ENCODE results near the gene ERC2. TPM values are rescaled to one million over a fixed set of nuclear protein-coding genes. Genes with fewer than 3 reads are reported as not detected.
A peak's percentile ranks its signal among the peaks of the same experiment; 100 is the strongest.

ERC2 gene
- total and polyA plus RNA-seq, 9 donors = 0.52 to 2.0 (median 0.82) TPM

DNA sequence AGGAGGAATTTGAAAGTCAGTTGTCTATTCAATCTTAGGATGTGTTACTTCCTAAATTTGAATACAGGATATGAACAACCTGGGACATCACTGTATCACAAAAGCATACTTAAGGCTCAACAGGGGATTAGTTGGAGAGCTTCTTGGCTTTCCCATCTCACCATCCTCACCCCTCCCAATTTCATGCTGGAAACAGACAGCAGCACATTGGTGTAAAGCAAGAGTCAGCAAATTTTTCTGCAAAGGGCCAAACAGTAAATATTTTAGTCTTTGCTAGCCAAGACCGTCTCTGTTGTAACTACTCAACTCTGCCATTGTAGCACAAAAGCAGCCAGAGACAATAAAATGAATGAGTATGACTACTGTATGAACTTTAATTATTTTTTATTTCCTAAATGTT, 94.9 kb downstream of the ERC2 start:
- Histone ChIP-seq H3K27ac (ENCODE audit: low read length) (no peak overlapping the region), H3K9me3 (replicated peaks; ENCODE audit: control insufficient read depth, low read depth, low read length) (peaks cover 3% of the 10 kb centered on the region), H3K36me3 (ENCODE audit: control insufficient read depth, insufficient read depth, low read length) (no peaks in the 10 kb centered on the region), H3K4me3 (ENCODE audit: low read length) (no peak overlapping the region), H3K4me1 (ENCODE audit: control insufficient read depth, insufficient read depth, low read length) (no peaks in the 10 kb centered on the region), H3K27me3 (ENCODE audit: control insufficient read depth, insufficient read depth, low read length) (no peaks in the 10 kb centered on the region)
- peak; percentile 18 for DNase-seq
- no CpG with 5 or more reads among the region's 1 CpG for WGBS (ENCODE audit: insufficient coverage)

- no peaks in the 10 kb centered on the region for H3K36me3 ChIP-seq (ENCODE audit: control insufficient read depth, insufficient read depth, low read length)
Observed at GRCh38 chr3:56370991-56371775, 97.1 kb downstream of the ERC2 start.

DNA sequence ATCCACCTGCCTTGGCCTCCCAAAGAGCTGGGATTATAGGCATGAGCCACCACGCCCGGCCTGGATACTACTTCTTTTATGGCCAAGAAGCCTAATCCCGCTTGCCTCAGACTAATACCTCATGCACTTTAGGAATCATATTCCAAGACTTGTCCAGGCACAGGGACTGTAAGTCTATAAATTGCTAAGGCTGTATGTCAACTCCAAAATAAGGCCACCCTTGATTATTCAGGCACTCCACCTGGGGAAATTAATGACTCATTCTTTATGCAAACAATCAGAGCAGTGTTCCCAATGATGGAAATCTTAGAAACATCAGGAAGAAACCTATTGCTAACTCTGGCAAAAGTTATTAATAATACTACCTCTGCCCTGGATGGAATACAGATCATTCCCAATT, 98.4 kb downstream of the ERC2 start:
- Histone ChIP-seq H3K36me3 (ENCODE audit: control insufficient read depth, insufficient read depth, low read length) (no peaks in the 10 kb centered on the region), H3K27ac (ENCODE audit: low read length) (no peak overlapping the region), H3K27me3 (ENCODE audit: control insufficient read depth, insufficient read depth, low read length) (no peaks in the 10 kb centered on the region)

More at GRCh38 chr3:56370991-56371775, 97.1 kb downstream of the ERC2 start:
- DNase-seq = no peak
- H3K4me1 ChIP-seq (ENCODE audit: control insufficient read depth, insufficient read depth, low read length) = no peaks in the 10 kb centered on the region
- WGBS (ENCODE audit: insufficient coverage) = 90% methylated on average over 1 of the region's 3 CpGs
- H3K27ac ChIP-seq (ENCODE audit: low read length) = no peak overlapping the region
- H3K9me3 ChIP-seq (replicated peaks; ENCODE audit: control insufficient read depth, low read depth, low read length) = peaks cover 3% of the 10 kb centered on the region
- H3K4me3 ChIP-seq (ENCODE audit: low read length) = no peak overlapping the region
- H3K27me3 ChIP-seq (ENCODE audit: control insufficient read depth, insufficient read depth, low read length) = no peaks in the 10 kb centered on the region

DNA sequence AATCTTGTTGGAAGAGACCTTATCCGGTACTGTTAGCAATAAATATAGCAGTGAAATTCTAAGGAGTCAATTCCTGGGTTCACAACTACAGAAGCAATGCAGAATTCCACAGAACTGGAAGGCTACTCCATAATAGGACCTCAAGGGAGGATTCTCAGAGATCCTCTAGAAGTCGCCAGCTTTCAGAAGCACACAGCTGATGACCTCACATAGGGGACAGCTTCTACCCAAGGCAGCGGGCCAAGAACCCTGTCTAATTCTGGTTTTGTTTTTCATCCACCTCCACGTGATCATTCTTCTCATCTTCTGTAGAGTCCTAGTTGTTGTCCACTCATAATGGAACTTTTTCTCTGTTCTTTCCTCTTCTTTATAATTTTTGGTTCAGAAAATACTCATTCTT, 99.4 kb downstream of the ERC2 start:
- 75% methylated on average over 3 of the region's 4 CpGs for WGBS (ENCODE audit: insufficient coverage)
- H3K4me3 ChIP-seq (ENCODE audit: low read length) = no peak overlapping the region
- peak; percentile 53 for DNase-seq
- H3K9me3 ChIP-seq (replicated peaks; ENCODE audit: control insufficient read depth, low read depth, low read length) = no peaks in the 10 kb centered on the region
- no peaks in the 10 kb centered on the region for H3K27me3 ChIP-seq (ENCODE audit: control insufficient read depth, insufficient read depth, low read length)
- no peak overlapping the region for H3K27ac ChIP-seq (ENCODE audit: low read length)
- no peaks in the 10 kb centered on the region for H3K4me1 ChIP-seq (ENCODE audit: control insufficient read depth, insufficient read depth, low read length)
- H3K36me3 ChIP-seq (ENCODE audit: control insufficient read depth, insufficient read depth, low read length) = no peaks in the 10 kb centered on the region

More for the DNA sequence above, 98.4 kb downstream of the ERC2 start:
- H3K4me1 ChIP-seq (ENCODE audit: control insufficient read depth, insufficient read depth, low read length) = no peaks in the 10 kb centered on the region
- H3K9me3 ChIP-seq (replicated peaks; ENCODE audit: control insufficient read depth, low read depth, low read length) = no peaks in the 10 kb centered on the region
- no peak for DNase-seq
- no peak overlapping the region for H3K4me3 ChIP-seq (ENCODE audit: low read length)
- 78% methylated on average over 2 of the region's 3 CpGs for WGBS (ENCODE audit: insufficient coverage)

DNA sequence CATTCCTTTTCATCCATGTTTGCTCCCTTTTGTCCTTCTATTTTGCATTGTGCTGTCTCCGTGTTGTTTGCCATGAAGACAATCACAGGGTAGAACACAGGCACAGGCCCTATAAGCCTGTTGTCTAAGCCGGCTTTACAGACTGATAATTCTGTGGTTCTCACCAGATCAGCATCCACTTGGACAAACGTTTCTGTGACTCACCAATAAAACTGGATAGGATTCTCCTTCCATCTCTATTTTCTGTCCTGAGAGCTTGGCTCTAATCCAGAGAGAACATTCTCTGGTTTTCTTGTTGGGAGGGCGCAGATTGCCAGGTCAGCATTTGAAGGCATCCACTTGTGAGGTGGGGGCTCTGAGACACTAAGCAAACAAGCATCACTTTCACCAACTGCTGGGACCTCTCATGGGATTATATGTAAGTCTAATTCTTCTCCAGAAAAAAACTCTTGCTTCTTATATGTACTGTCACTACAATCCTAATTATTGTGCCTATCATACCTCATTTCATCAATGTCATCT, 101.6 kb downstream of the ERC2 start:
- H3K27ac ChIP-seq (ENCODE audit: low read length) = no peak overlapping the region
- H3K4me3 ChIP-seq (ENCODE audit: low read length) = no peak overlapping the region
- no peak for DNase-seq
- H3K9me3 ChIP-seq (replicated peaks; ENCODE audit: control insufficient read depth, low read depth, low read length) = no peaks in the 10 kb centered on the region
- no peaks in the 10 kb centered on the region for H3K4me1 ChIP-seq (ENCODE audit: control insufficient read depth, insufficient read depth, low read length)
- no peaks in the 10 kb centered on the region for H3K27me3 ChIP-seq (ENCODE audit: control insufficient read depth, insufficient read depth, low read length)
- WGBS (ENCODE audit: insufficient coverage) = 88% methylated on average over 3 of the region's 4 CpGs
- H3K36me3 ChIP-seq (ENCODE audit: control insufficient read depth, insufficient read depth, low read length) = no peaks in the 10 kb centered on the region

DNA sequence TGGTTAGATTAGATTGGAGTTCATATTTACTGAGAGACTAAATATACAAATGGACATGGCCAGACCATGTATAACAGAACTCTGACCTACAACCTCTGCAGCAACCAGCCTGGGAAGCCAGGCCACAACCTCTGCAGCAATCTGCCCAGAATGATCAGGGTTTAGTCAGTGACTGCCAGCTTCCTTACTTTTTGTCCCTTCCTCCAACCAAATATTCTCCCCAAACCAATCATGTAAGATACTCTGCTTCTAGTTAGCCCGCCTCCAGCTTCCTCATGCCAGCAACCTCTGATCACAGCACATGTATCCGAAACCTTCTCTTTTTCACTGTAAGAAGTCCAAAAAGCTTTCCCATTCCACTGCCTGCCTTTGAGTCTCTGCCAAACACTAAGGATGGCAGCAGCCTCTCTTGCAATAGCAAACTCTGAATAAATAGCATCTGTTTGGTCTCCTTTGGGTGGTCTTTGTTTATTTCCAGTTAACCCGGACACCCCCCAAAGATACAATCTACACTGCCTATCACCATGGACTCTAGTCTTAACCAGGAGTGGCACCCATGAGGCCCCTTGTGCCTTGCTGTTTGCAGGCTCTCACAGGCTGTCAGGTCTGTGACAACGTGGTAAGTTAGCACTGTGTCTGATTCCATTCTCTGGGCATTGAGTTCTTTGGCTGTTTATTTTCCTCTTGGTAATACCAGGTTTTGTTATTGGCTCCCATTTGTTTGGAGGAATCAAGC, 102.2 kb downstream of the ERC2 start:
- no peaks in the 10 kb centered on the region for H3K27me3 ChIP-seq (ENCODE audit: control insufficient read depth, insufficient read depth, low read length)
- no peaks in the 10 kb centered on the region for H3K4me1 ChIP-seq (ENCODE audit: control insufficient read depth, insufficient read depth, low read length)
- no peaks in the 10 kb centered on the region for H3K9me3 ChIP-seq (replicated peaks; ENCODE audit: control insufficient read depth, low read depth, low read length)
- no peak overlapping the region for H3K4me3 ChIP-seq (ENCODE audit: low read length)
- H3K36me3 ChIP-seq (ENCODE audit: control insufficient read depth, insufficient read depth, low read length) = no peaks in the 10 kb centered on the region
- 57% methylated on average over 4 of the region's 4 CpGs for WGBS (ENCODE audit: insufficient coverage)
- no peak for DNase-seq
- H3K27ac ChIP-seq (ENCODE audit: low read length) = no peak overlapping the region

GRCh38 chr3:56364665-56365064, 103.6 kb downstream of the ERC2 start:
- 70% methylated on average over 2 of the region's 3 CpGs for WGBS (ENCODE audit: insufficient coverage)
- Histone ChIP-seq H3K27me3 (ENCODE audit: control insufficient read depth, insufficient read depth, low read length) (no peaks in the 10 kb centered on the region), H3K27ac (ENCODE audit: low read length) (no peak overlapping the region)

GRCh38 chr3:56363720-56364119, 104.5 kb downstream of the ERC2 start:
- DNase-seq = no peak
- Histone ChIP-seq H3K4me1 (ENCODE audit: control insufficient read depth, insufficient read depth, low read length) (no peaks in the 10 kb centered on the region), H3K4me3 (ENCODE audit: low read length) (no peak overlapping the region), H3K36me3 (ENCODE audit: control insufficient read depth, insufficient read depth, low read length) (no peaks in the 10 kb centered on the region), H3K27me3 (ENCODE audit: control insufficient read depth, insufficient read depth, low read length) (no peaks in the 10 kb centered on the region), H3K27ac (ENCODE audit: low read length) (no peak overlapping the region), H3K9me3 (replicated peaks; ENCODE audit: control insufficient read depth, low read depth, low read length) (no peaks in the 10 kb centered on the region)
- WGBS (ENCODE audit: insufficient coverage) = no CpG with 5 or more reads among the region's 1 CpG

More at GRCh38 chr3:56364665-56365064, 103.6 kb downstream of the ERC2 start:
- H3K4me3 ChIP-seq (ENCODE audit: low read length) = no peak overlapping the region
- H3K4me1 ChIP-seq (ENCODE audit: control insufficient read depth, insufficient read depth, low read length) = no peaks in the 10 kb centered on the region
- H3K36me3 ChIP-seq (ENCODE audit: control insufficient read depth, insufficient read depth, low read length) = no peaks in the 10 kb centered on the region
- no peaks in the 10 kb centered on the region for H3K9me3 ChIP-seq (replicated peaks; ENCODE audit: control insufficient read depth, low read depth, low read length)
- DNase-seq = no peak

DNA sequence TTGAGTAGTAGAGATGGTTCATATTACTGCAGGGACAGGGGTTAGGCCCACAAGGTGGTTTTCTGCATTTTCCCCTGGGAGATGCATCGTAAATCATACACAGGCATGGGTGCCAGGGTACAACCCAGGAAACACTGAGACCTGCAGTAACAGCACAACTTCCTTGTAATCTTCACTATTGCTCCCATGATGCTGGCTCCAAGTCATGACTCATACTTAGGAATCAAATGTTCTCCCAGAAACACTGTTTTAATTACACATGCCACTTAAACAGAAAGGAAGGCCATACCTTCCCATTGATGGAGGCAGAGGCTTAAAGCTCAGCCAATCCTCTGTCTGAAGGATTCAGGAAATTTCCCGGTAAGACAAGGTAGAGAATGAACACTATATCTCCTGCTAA, 106.5 kb downstream of the ERC2 start:
- Histone ChIP-seq H3K27ac (ENCODE audit: low read length) (no peak overlapping the region), H3K36me3 (ENCODE audit: control insufficient read depth, insufficient read depth, low read length) (no peaks in the 10 kb centered on the region), H3K9me3 (replicated peaks; ENCODE audit: control insufficient read depth, low read depth, low read length) (no peaks in the 10 kb centered on the region), H3K4me1 (ENCODE audit: control insufficient read depth, insufficient read depth, low read length) (no peaks in the 10 kb centered on the region), H3K4me3 (ENCODE audit: low read length) (no peak overlapping the region), H3K27me3 (ENCODE audit: control insufficient read depth, insufficient read depth, low read length) (no peaks in the 10 kb centered on the region)
- WGBS (ENCODE audit: insufficient coverage) = no CpG with 5 or more reads among the region's 2 CpGs
- DNase-seq = no peak

GRCh38 chr3:56357266-56357665, 111.0 kb downstream of the ERC2 start:
- WGBS (ENCODE audit: insufficient coverage) = 27% methylated on average over 2 of the region's 3 CpGs

More at GRCh38 chr3:56357266-56357665, 111.0 kb downstream of the ERC2 start:
- no peaks in the 10 kb centered on the region for H3K4me1 ChIP-seq (ENCODE audit: control insufficient read depth, insufficient read depth, low read length)
- H3K27me3 ChIP-seq (ENCODE audit: control insufficient read depth, insufficient read depth, low read length) = no peaks in the 10 kb centered on the region
- no peaks in the 10 kb centered on the region for H3K36me3 ChIP-seq (ENCODE audit: control insufficient read depth, insufficient read depth, low read length)
- H3K4me3 ChIP-seq (ENCODE audit: low read length) = no peak overlapping the region
- H3K9me3 ChIP-seq (replicated peaks; ENCODE audit: control insufficient read depth, low read depth, low read length) = no peaks in the 10 kb centered on the region
- DNase-seq = no peak
- H3K27ac ChIP-seq (ENCODE audit: low read length) = no peak overlapping the region

Measured in muscle of leg (tissue), 11 donors.